H1 (cell line): ENCODE measurements around the gene MFNG. TPM values are rescaled to one million over a fixed set of nuclear protein-coding genes. Genes with fewer than 3 reads are reported as not detected.
A peak's percentile ranks its signal among the peaks of the same experiment; 100 is the strongest.

Experiments used
- CTCF ChIA-PET: fragments of 300-600 bp; sonication (Branson Sonifier 250); formaldehyde crosslinking; loops from one replicate; lab custom pipeline; 2021; ENCODE audit not compliant: partially characterized antibody; lab: Charles Lee
- POLR2A ChIA-PET: fragments of 300-600 bp; sonication (Branson Sonifier 250); formaldehyde crosslinking; loops from one replicate; lab custom pipeline; 2021; ENCODE audit warnings: inconsistent platforms; ENCODE audit not compliant: partially characterized antibody; lab: Charles Lee
- DNase-seq, 2 experiments: peaks; one replicate each; pipeline versions ENCODE4 v3.0.0 to v3.0.0-alpha.2; 2010 to 2022; ENCODE audit warnings: low spot score in 2 of 2, low read depth in 1 of 2, mixed read lengths in 1 of 2
- FAIRE-seq: peaks from 2 replicates; lab custom pipeline; 2011; peaks lifted over from hg19 to GRCh38; lab: Jason Lieb, UNC
- H2AFZ ChIP-seq: 2 replicates; pipeline ENCODE4 v1.8.1; 2012; ENCODE audit warnings: low read length, inconsistent platforms
- H2AK5ac ChIP-seq: 2 replicates; pipeline ENCODE4 v1.6.1; 2013; ENCODE audit warnings: low read depth, low read length
- H2BK120ac ChIP-seq: replicated peaks from 2 replicates; pipeline ENCODE3; 2013; ENCODE audit warnings: low read depth, low read length, inconsistent platforms
- H2BK12ac ChIP-seq: 2 replicates; pipeline ENCODE4 v1.6.1; 2013; ENCODE audit warnings: low read depth, low read length
- H2BK15ac ChIP-seq: 2 replicates; pipeline ENCODE4 v1.6.1; 2013; ENCODE audit warnings: low read length
- H2BK20ac ChIP-seq: 2 replicates; pipeline ENCODE4 v1.6.1; 2013; ENCODE audit warnings: low read length
- H2BK5ac ChIP-seq: 2 replicates; pipeline ENCODE4 v1.6.1; 2013; ENCODE audit warnings: low read depth, low read length
- H3K14ac ChIP-seq: 2 replicates; pipeline ENCODE4 v1.6.1; 2013; ENCODE audit warnings: inconsistent platforms; ENCODE audit not compliant: insufficient read length
- H3K18ac ChIP-seq: 2 replicates; pipeline ENCODE4 v1.6.1; 2013; ENCODE audit warnings: low read length; ENCODE audit errors: extremely low read depth
- H3K23ac ChIP-seq: 2 replicates; pipeline ENCODE4 v1.6.1; 2013; ENCODE audit warnings: inconsistent platforms; ENCODE audit not compliant: insufficient read length
- H3K23me2 ChIP-seq: 2 replicates; pipeline ENCODE4 v1.6.1; 2013; ENCODE audit warnings: low read depth, low read length
- H3K27ac ChIP-seq: 2 replicates; pipeline ENCODE4 v1.6.1; 2011; ENCODE audit warnings: low read depth, low read length, inconsistent platforms
- H3K27me3 ChIP-seq, 4 experiments: replicated peaks in 1 of 4; 1 replicate in 1 of 4; 2 replicates in 3 of 4; pipeline versions ENCODE4 v1.6.1 to v1.8.1; 2011 to 2013; ENCODE audit warnings: low read length in 3 of 4, mild to moderate bottlenecking in 3 of 4, inconsistent platforms in 2 of 4, mixed read lengths in 2 of 4, moderate library complexity in 1 of 4; ENCODE audit not compliant: control insufficient read depth in 3 of 4, insufficient read depth in 3 of 4; ENCODE audit errors: extremely low read depth in 1 of 4
- H3K36me3 ChIP-seq, 4 experiments: 2 replicates each; pipeline versions ENCODE4 v1.6.1 to v1.8.1; 2011 to 2013; ENCODE audit warnings: mild to moderate bottlenecking in 4 of 4, low read length in 3 of 4, moderate library complexity in 2 of 4, control low read depth in 1 of 4, inconsistent platforms in 1 of 4; ENCODE audit not compliant: insufficient read depth in 4 of 4, control insufficient read depth in 2 of 4
- H3K4ac ChIP-seq: replicated peaks from 2 replicates; pipeline ENCODE3; 2013; ENCODE audit warnings: low read length, low read depth, mixed read lengths, inconsistent platforms; ENCODE audit not compliant: insufficient read length
- H3K4me1 ChIP-seq, 4 experiments: replicated peaks in 1 of 4; 1 replicate in 1 of 4; 2 replicates in 3 of 4; pipeline versions ENCODE4 v1.6.1 to v1.8.1; 2011 to 2013; ENCODE audit warnings: low read length in 3 of 4, inconsistent platforms in 2 of 4, mixed read lengths in 1 of 4; ENCODE audit not compliant: insufficient read depth in 4 of 4, control insufficient read depth in 3 of 4
- H3K4me2 ChIP-seq, 2 experiments: 2 replicates each; pipeline versions ENCODE4 v1.6.1 to v1.8.1; 2011 to 2013; ENCODE audit warnings: low read depth in 2 of 2, low read length in 2 of 2, control low read depth in 1 of 2, inconsistent platforms in 1 of 2, mild to moderate bottlenecking in 1 of 2; ENCODE audit not compliant: insufficient read depth in 1 of 2
- H3K4me3 ChIP-seq, 4 experiments: fragments of 200-600, 300-600 bp in 1 of 4; sonication (generic), shearing (Covaris generic), sonication (Bioruptor Twin) in 1 of 4; 2 replicates each; pipeline versions ENCODE4 v1.5.1 to v1.8.1; 2011 to 2016; ENCODE audit warnings: low read length in 4 of 4, low read depth in 3 of 4, control low read depth in 2 of 4, inconsistent platforms in 2 of 4, mild to moderate bottlenecking in 2 of 4, mixed read lengths in 1 of 4, moderate library complexity in 1 of 4; ENCODE audit not compliant: insufficient read depth in 2 of 4; ENCODE audit errors: extremely low read depth in 1 of 4
- H3K56ac ChIP-seq: replicated peaks from 2 replicates; pipeline ENCODE3; 2013; ENCODE audit warnings: low read depth, mild to moderate bottlenecking, mixed read lengths, low read length, inconsistent platforms; ENCODE audit not compliant: insufficient read length
- H3K79me1 ChIP-seq: 2 replicates; pipeline ENCODE4 v1.6.1; 2013; ENCODE audit warnings: low read depth, low read length, control low read depth
- H3K79me2 ChIP-seq, 2 experiments: 2 replicates each; pipeline versions ENCODE4 v1.6.1 to v1.8.1; 2012 to 2013; ENCODE audit warnings: low read length in 2 of 2, mild to moderate bottlenecking in 2 of 2, inconsistent platforms in 1 of 2; ENCODE audit not compliant: insufficient read depth in 2 of 2, control insufficient read depth in 1 of 2
- H3K9ac ChIP-seq, 4 experiments: replicated peaks in 1 of 4; 1 replicate in 1 of 4; 2 replicates in 3 of 4; pipeline versions ENCODE4 v1.6.1 to v1.8.1; 2011 to 2013; ENCODE audit warnings: low read depth in 3 of 4, low read length in 3 of 4, control low read depth in 2 of 4, mild to moderate bottlenecking in 2 of 4, moderate library complexity in 2 of 4, inconsistent platforms in 1 of 4; ENCODE audit errors: extremely low read depth in 1 of 4
- H3K9me3 ChIP-seq, 2 experiments: 2 replicates each; pipeline versions ENCODE4 v1.6.1 to v1.8.1; 2012 to 2013; ENCODE audit warnings: mild to moderate bottlenecking in 2 of 2, moderate library complexity in 2 of 2, control low read depth in 1 of 2, inconsistent platforms in 1 of 2, low read depth in 1 of 2, low read length in 1 of 2, mixed read lengths in 1 of 2; ENCODE audit not compliant: insufficient read depth in 2 of 2
- H4K20me1 ChIP-seq, 2 experiments: replicated peaks in 1 of 2; 2 replicates each; pipeline versions ENCODE3 to v1.8.1; 2011 to 2013; ENCODE audit warnings: inconsistent platforms in 2 of 2, low read length in 2 of 2, mild to moderate bottlenecking in 1 of 2; ENCODE audit not compliant: insufficient read depth in 2 of 2, control insufficient read depth in 1 of 2
- H4K5ac ChIP-seq: 2 replicates; pipeline ENCODE4 v1.6.1; 2013; ENCODE audit warnings: low read length, low read depth, mixed read lengths, inconsistent platforms; ENCODE audit not compliant: insufficient read length
- H4K8ac ChIP-seq: 2 replicates; pipeline ENCODE4 v1.8.0; 2013; ENCODE audit warnings: mild to moderate bottlenecking, moderate library complexity, low read length, inconsistent platforms; ENCODE audit not compliant: insufficient read depth; ENCODE audit errors: extremely low read depth
- H4K91ac ChIP-seq: replicated peaks from 2 replicates; pipeline ENCODE3; 2013; ENCODE audit warnings: low read length, mixed read lengths, inconsistent platforms; ENCODE audit not compliant: insufficient read length
- BCL11A ChIP-seq, 2 experiments: IDR thresholded peaks; one replicate each; pipeline ENCODE4 v1.6.1; 2011; ENCODE audit warnings: low read depth in 2 of 2, low read length in 2 of 2, mild to moderate bottlenecking in 2 of 2
- CEBPB ChIP-seq: IDR thresholded peaks from 2 replicates; pipeline ENCODE4 v1.6.1; 2012; ENCODE audit warnings: low read depth, low read length
- CHD1 ChIP-seq: IDR thresholded peaks from 2 replicates; pipeline ENCODE4 v1.6.1; 2012; ENCODE audit warnings: low read depth, low read length, improper control_type of control experiment
- CTBP2 ChIP-seq: IDR thresholded peaks from 2 replicates; pipeline ENCODE4 v1.7.0; 2011; ENCODE audit warnings: borderline replicate concordance, mild to moderate bottlenecking, moderate library complexity, mixed read lengths, low read length; ENCODE audit not compliant: insufficient read depth, insufficient read length
- EZH2 ChIP-seq: fragments of 200-600 bp; sonication (generic); IDR thresholded peaks from 2 replicates; pipeline ENCODE4 v1.7.1; 2012; ENCODE audit warnings: low read depth, mild to moderate bottlenecking, moderate library complexity, low read length, inconsistent platforms; ENCODE audit not compliant: severe bottlenecking
- HDAC6 ChIP-seq: IDR thresholded peaks from one replicate; pipeline ENCODE4 v1.7.1; 2012; ENCODE audit warnings: low read depth, mild to moderate bottlenecking, inconsistent platforms, low read length, moderate library complexity
- JUND ChIP-seq: IDR thresholded peaks from 2 replicates; pipeline ENCODE4 v1.6.1; 2011; ENCODE audit warnings: mild to moderate bottlenecking, improper control_type of control experiment, low read length
- KDM1A ChIP-seq: fragments of 200-600, 300-600 bp; sonication (generic); IDR thresholded peaks from 2 replicates; pipeline ENCODE4 v1.7.1; 2016; ENCODE audit warnings: mild to moderate bottlenecking, low read length, borderline replicate concordance
- SIX5 ChIP-seq: IDR thresholded peaks from 2 replicates; pipeline ENCODE4 v1.6.1; 2011; ENCODE audit warnings: mild to moderate bottlenecking, low read depth, low read length
- SUZ12 ChIP-seq: fragments of 200-600 bp; sonication (generic); IDR thresholded peaks from 2 replicates; pipeline ENCODE4 v1.6.1; 2012; ENCODE audit warnings: mild to moderate bottlenecking, inconsistent platforms, low read length, moderate library complexity, mixed read lengths
- TAF7 ChIP-seq: optimal IDR thresholded peaks from 2 replicates; pipeline ENCODE3; 2011; ENCODE audit warnings: low read depth, mild to moderate bottlenecking, inconsistent platforms, low read length, moderate library complexity, borderline replicate concordance
- ZNF274 ChIP-seq: IDR thresholded peaks from 2 replicates; pipeline ENCODE4 v1.7.0; 2012; ENCODE audit warnings: low read length, borderline replicate concordance; ENCODE audit errors: extremely low read depth
- whole genome bisulfite sequencing, 2 experiments: shearing (Covaris generic) in 1 of 2; methylation state at CpG; one replicate each; pipeline versions ENCODE4 v1.1.6 to v1.1.7; 2013 to 2015; ENCODE audit warnings: low lambda C conversion rate in 2 of 2, mixed read lengths in 2 of 2, inconsistent platforms in 1 of 2, low coverage in 1 of 2, missing lambda C conversion rate in 1 of 2; ENCODE audit not compliant: insufficient replicate concordance in 2 of 2, insufficient coverage in 1 of 2, insufficient read length in 1 of 2; ENCODE audit errors: extremely low coverage in 1 of 2, missing lambda C conversion rate in 1 of 2; 5-methylcytosine and 5-hydroxymethylcytosine counted together
- polyA plus RNA-seq, 7 experiments: library from polyadenylated mRNA; depleted of rRNA in 3 of 7; stranded (reverse) in 5 of 7; unstranded in 2 of 7; fragments of >200 nt in 5 of 7; fragments of 200-250 nt in 2 of 7; gene quantifications; 1 replicate in 5 of 7; 2 replicates in 1 of 7; 4 replicates in 1 of 7; pipeline versions ENCODE4 v1.2.1 to v1.2.3, GENCODE V29; 2011 to 2013; ENCODE audit warnings: missing spikeins in 2 of 7, mixed read lengths in 2 of 7
- total RNA-seq: library from RNA; stranded (reverse); fragmentation: NEBNext Ultra II Directional; extraction: Animal tissue kit (Norgen Biotek cat#: 25700); gene quantifications from 2 replicates; pipeline ENCODE4 v1.2.1, GENCODE V29; 2021

The MFNG gene
- total and polyA plus RNA-seq, 2 of the 8 experiments (the other 6 are each of a cell fraction or from before 2014, with no cell fraction given) = 1.7 to 5.5 TPM

GRCh38 chr22:37501610-37502341 is 15.6 kb upstream of the MFNG start:
- H3K27ac ChIP-seq = no peak overlapping the region
- no peak overlapping the region for H3K9ac ChIP-seq
- H3K4me2 ChIP-seq = peak overlapping the region in 1 of 2 experiments; percentile 11; a peak in 1 of 4 replicates
- H3K79me2 ChIP-seq = no peaks in the 10 kb centered on the region
- H2AK5ac ChIP-seq = no peak overlapping the region
- H3K23me2 ChIP-seq = no peaks in the 10 kb centered on the region
- no peaks in the 10 kb centered on the region; a peak in 2 of 8 replicates for H3K36me3 ChIP-seq
- no peak overlapping the region for H4K5ac ChIP-seq
- H2AFZ ChIP-seq = no peak overlapping the region
- H3K56ac ChIP-seq = no peak overlapping the region
- no peak overlapping the region for H3K4me3 ChIP-seq
- H3K27me3 ChIP-seq = no peaks in the 10 kb centered on the region
- H2BK20ac ChIP-seq = no peak overlapping the region
- peak overlapping the region; percentile 11; the same call in 1 of the 2 replicates for H4K8ac ChIP-seq
- H2BK15ac ChIP-seq = no peak overlapping the region
- CTCF ChIA-PET = interaction anchor here (0.8 to 1.3 kb wide), 5 partner anchors 9 to 65 kb away, joined by 3 to 5 read pairs (median 4); no protein-coding TSS in a partner anchor
- peaks cover 0 to 23% (median 11%) of the 10 kb centered on the region in 4 experiments; a peak in 5 of 7 replicates for H3K4me1 ChIP-seq
- no peak overlapping the region for H2BK120ac ChIP-seq
- H2BK12ac ChIP-seq = peak overlapping the region; percentile 90; the same call in 1 of the 2 replicates
- H3K18ac ChIP-seq = no peak overlapping the region; the same call in 1 of the 2 replicates
- H3K79me1 ChIP-seq = no peaks in the 10 kb centered on the region
- H3K14ac ChIP-seq = no peak overlapping the region
- WGBS, 2 experiments = 79% methylated on average over 13 of the region's 14 CpGs; no CpG with 5 or more reads in 1 of the 2 experiments
- no peak overlapping the region for H3K4ac ChIP-seq
- no peaks in the 10 kb centered on the region for H3K9me3 ChIP-seq
- DNase-seq (no peak), FAIRE-seq (no peak)
- POLR2A ChIA-PET = interaction anchor here (1.4 kb wide), 1 partner anchor 13 kb away, joined by 3 read pairs; no protein-coding TSS in a partner anchor
- no peaks in the 10 kb centered on the region for H4K20me1 ChIP-seq
- H4K91ac ChIP-seq = peak overlapping the region; percentile 29
- H3K23ac ChIP-seq = no peak overlapping the region
- peak overlapping the region; percentile 52; the same call in 1 of the 2 replicates for H2BK5ac ChIP-seq
- TF ChIP-seq EZH2 (no peak), JUND (no peak), TAF7 (no peak), BCL11A (IDR thresholded peaks at IDR 0.05; ENCODE audit: low read depth in 2 of 2, low read length in 2 of 2) (no peak), CHD1 (no peak), HDAC6 (no peak), SUZ12 (no peak), CTBP2 (no peak), CEBPB (no peak), KDM1A (no peak), ZNF274 (no peak), SIX5 (no peak)
